Keratinocyte (primary cell): ENCODE results near the gene PCBP1.

Source experiments
- EZH2 ChIP-seq: IDR thresholded peaks from one replicate; pipeline ENCODE4 v1.6.1; 2012; ENCODE audit warnings: inconsistent platforms, mild to moderate bottlenecking, low read length, moderate library complexity
- TF ChIP-seq, protein P1 (sequence below), 3 experiments: IDR thresholded peaks in 1 of 3; conservative IDR thresholded peaks in 1 of 3; optimal IDR thresholded peaks in 1 of 3; 2 replicates in 2 of 3; 3 replicates in 1 of 3; pipeline versions ENCODE3 to v1.5.1; 2011; ENCODE audit warnings: low read length in 3 of 3, mild to moderate bottlenecking in 3 of 3, moderate library complexity in 2 of 3, control low read depth in 1 of 3, inconsistent platforms in 1 of 3; ENCODE audit not compliant: insufficient read depth in 2 of 3; ENCODE audit errors: extremely low read depth in 1 of 3

DNA sequence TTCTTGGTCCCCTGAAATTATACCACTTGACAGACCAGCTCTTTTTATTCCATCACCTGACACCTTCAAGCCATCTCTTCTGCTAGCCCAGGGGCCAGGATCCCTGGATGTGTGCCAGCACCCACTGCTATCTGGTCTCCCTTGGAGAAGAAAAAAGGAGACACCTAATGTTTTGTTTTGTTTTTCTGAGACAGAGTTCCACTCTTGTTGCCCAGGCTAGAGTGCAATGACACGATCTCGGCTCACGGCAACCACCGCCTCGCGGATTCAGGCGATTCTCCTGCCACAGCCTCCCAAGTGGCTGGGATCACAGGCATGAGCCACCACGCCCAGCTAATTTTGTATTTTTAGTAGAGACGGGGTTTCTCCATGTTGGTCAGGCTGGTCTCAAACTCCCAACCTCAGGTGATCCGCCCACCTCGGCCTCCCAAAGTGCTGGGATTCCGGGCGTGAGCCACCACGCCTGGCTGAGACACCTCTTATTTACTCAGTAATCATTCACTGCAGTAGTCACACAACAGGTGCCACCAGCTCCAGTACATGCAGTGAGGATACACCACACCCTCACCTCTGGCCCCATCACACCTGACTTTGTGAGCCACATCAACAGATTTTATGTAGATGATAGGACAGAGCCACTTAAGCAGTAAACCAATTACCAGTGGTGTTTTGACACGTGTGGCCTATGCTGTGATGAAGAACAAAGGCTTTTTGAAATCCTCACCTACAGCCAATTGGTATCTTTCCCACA, 42.8 kb upstream of the PCBP1 start:
- TF ChIP-seq, protein P1, sequence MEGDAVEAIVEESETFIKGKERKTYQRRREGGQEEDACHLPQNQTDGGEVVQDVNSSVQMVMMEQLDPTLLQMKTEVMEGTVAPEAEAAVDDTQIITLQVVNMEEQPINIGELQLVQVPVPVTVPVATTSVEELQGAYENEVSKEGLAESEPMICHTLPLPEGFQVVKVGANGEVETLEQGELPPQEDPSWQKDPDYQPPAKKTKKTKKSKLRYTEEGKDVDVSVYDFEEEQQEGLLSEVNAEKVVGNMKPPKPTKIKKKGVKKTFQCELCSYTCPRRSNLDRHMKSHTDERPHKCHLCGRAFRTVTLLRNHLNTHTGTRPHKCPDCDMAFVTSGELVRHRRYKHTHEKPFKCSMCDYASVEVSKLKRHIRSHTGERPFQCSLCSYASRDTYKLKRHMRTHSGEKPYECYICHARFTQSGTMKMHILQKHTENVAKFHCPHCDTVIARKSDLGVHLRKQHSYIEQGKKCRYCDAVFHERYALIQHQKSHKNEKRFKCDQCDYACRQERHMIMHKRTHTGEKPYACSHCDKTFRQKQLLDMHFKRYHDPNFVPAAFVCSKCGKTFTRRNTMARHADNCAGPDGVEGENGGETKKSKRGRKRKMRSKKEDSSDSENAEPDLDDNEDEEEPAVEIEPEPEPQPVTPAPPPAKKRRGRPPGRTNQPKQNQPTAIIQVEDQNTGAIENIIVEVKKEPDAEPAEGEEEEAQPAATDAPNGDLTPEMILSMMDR (optimal IDR thresholded peaks at IDR 0.05 in 1 of 3, IDR thresholded peaks at IDR 0.05 in 1 of 3, conservative IDR thresholded peaks at IDR 0.05 in 1 of 3; ENCODE audit: extremely low read depth in 1 of 3, insufficient read depth in 2 of 3, low read length in 3 of 3) = no peak
- no peak for TF ChIP-seq EZH2
